ENCODE measurements around the gene BCOR.

- TF ChIP-seq, protein P1, sequence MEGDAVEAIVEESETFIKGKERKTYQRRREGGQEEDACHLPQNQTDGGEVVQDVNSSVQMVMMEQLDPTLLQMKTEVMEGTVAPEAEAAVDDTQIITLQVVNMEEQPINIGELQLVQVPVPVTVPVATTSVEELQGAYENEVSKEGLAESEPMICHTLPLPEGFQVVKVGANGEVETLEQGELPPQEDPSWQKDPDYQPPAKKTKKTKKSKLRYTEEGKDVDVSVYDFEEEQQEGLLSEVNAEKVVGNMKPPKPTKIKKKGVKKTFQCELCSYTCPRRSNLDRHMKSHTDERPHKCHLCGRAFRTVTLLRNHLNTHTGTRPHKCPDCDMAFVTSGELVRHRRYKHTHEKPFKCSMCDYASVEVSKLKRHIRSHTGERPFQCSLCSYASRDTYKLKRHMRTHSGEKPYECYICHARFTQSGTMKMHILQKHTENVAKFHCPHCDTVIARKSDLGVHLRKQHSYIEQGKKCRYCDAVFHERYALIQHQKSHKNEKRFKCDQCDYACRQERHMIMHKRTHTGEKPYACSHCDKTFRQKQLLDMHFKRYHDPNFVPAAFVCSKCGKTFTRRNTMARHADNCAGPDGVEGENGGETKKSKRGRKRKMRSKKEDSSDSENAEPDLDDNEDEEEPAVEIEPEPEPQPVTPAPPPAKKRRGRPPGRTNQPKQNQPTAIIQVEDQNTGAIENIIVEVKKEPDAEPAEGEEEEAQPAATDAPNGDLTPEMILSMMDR (IDR thresholded peaks at IDR 0.05), result no peak
- TF ChIP-seq POLR2A (IDR thresholded peaks at IDR 0.05; ENCODE audit: low read depth), result no peak
Measured at GRCh38 chrX:40077906-40078305, 19.9 kb downstream of the BCOR start.

All from esophagus muscularis mucosa (tissue), 3 donors.